PFSK-1 (cell line): ENCODE measurements around the gene CCR4.

Source experiments
- FOXP2 ChIP-seq: optimal IDR thresholded peaks from 2 replicates; pipeline ENCODE3; 2011; ENCODE audit warnings: borderline replicate concordance, control low read depth, inconsistent platforms; ENCODE audit not compliant: insufficient read depth; ENCODE audit errors: extremely low read length, extremely low read depth
- POLR2AphosphoS5 ChIP-seq: IDR thresholded peaks from 2 replicates; pipeline ENCODE4 v1.6.1; 2012; ENCODE audit warnings: low read depth, mild to moderate bottlenecking, control low read depth, low read length, moderate library complexity
- REST ChIP-seq, 2 experiments: IDR thresholded peaks; 2 replicates each; pipeline versions ENCODE4 v1.6.1 to v1.8.0; 2011 to 2012; ENCODE audit warnings: low read depth in 2 of 2, low read length in 2 of 2, control low read depth in 1 of 2, inconsistent platforms in 1 of 2, mild to moderate bottlenecking in 1 of 2, moderate library complexity in 1 of 2; ENCODE audit not compliant: insufficient read depth in 1 of 2
- SIN3A ChIP-seq: IDR thresholded peaks from 2 replicates; pipeline ENCODE4 v1.6.1; 2012; ENCODE audit warnings: mild to moderate bottlenecking, low read length, moderate library complexity, borderline replicate concordance; ENCODE audit not compliant: insufficient read depth
- TAF1 ChIP-seq: IDR thresholded peaks from 2 replicates; pipeline ENCODE4 v1.6.1; 2012; ENCODE audit warnings: low read length, control low read depth, borderline replicate concordance; ENCODE audit not compliant: insufficient read depth

- no peak for TF ChIP-seq POLR2AphosphoS5
- TF ChIP-seq FOXP2 = no peak
- no peak for TF ChIP-seq SIN3A
- TF ChIP-seq TAF1 = no peak
- TF ChIP-seq REST (IDR thresholded peaks at IDR 0.05; ENCODE audit: insufficient read depth in 1 of 2, low read depth in 2 of 2, low read length in 2 of 2) = no peak
Observed at GRCh38 chr3:32913790-32914446, 37.5 kb upstream of the CCR4 start.
